K562 (cell line): ENCODE data around the gene RING1. TPM values are rescaled to one million over a fixed set of nuclear protein-coding genes. Genes with fewer than 3 reads are reported as not detected.

Experiments
- CSDE1 ChIP-seq, 2 experiments: fragments of 450-650 bp; IDR thresholded peaks; 2 replicates each; pipeline ENCODE4 v1.6.1; 2016; ENCODE audit warnings: mild to moderate bottlenecking in 1 of 2
- DACH1 ChIP-seq: fragments of 450-650 bp; IDR thresholded peaks from 2 replicates; pipeline ENCODE4 v1.6.1; 2018; ENCODE audit not compliant: partially characterized antibody
- GABPA ChIP-seq: fragments of 200-800 bp; sonication (Bioruptor generic); conservative IDR thresholded peaks from 2 replicates; pipeline ENCODE4 v1.6.1; 2016; ENCODE audit warnings: low read depth, missing genetic modification characterization, missing compliant biosample characterization
- IFI16 ChIP-seq: fragments of 250-450 bp; sonication (Bioruptor Pico); IDR thresholded peaks from 2 replicates; pipeline ENCODE4 v2.1.2; 2022; ENCODE audit warnings: mild to moderate bottlenecking, inconsistent platforms
- KDM5B ChIP-seq: fragments of 200-600 bp; sonication (generic); IDR thresholded peaks from 2 replicates; pipeline ENCODE4 v1.6.1; 2012; ENCODE audit warnings: low read depth, mild to moderate bottlenecking, moderate library complexity, low read length, control low read depth, inconsistent platforms; ENCODE audit not compliant: insufficient replicate concordance
- MCM5 ChIP-seq: fragments of 450-650 bp; IDR thresholded peaks from 2 replicates; pipeline ENCODE4 v1.6.1; 2016; ENCODE audit warnings: low read depth
- MEIS2 ChIP-seq: fragments of 450-650 bp; IDR thresholded peaks from 2 replicates; pipeline ENCODE4 v1.6.1; 2014; ENCODE audit warnings: mild to moderate bottlenecking; ENCODE audit not compliant: partially characterized antibody
- PKNOX1 ChIP-seq: fragments of 450-650 bp; IDR thresholded peaks from 2 replicates; pipeline ENCODE4 v1.6.1; 2016
- RFX7 ChIP-seq: fragments of 250-450 bp; sonication (Bioruptor Pico); IDR thresholded peaks from 2 replicates; pipeline ENCODE4 v1.5.1; 2021; ENCODE audit warnings: mild to moderate bottlenecking
- SAP30 ChIP-seq: fragments of 200-600 bp; sonication (generic); IDR thresholded peaks from 2 replicates; pipeline ENCODE4 v1.6.1; 2012; ENCODE audit warnings: borderline replicate concordance, low read depth, mild to moderate bottlenecking, moderate library complexity, low read length, control low read depth, inconsistent platforms; ENCODE audit not compliant: insufficient read depth, poor library complexity, severe bottlenecking
- SMAD2 ChIP-seq: fragments of 150-350 bp; IDR thresholded peaks from 2 replicates; pipeline ENCODE4 v1.6.1; 2014; ENCODE audit warnings: low read depth, mild to moderate bottlenecking, low read length
- SMARCA4 ChIP-seq: fragments of 450-650 bp; IDR thresholded peaks from 2 replicates; pipeline ENCODE4 v1.6.1; 2016
- SMARCB1 ChIP-seq: IDR thresholded peaks from 2 replicates; pipeline ENCODE4 v1.6.1; 2011; ENCODE audit warnings: improper control_type of control experiment, low read depth; ENCODE audit not compliant: insufficient read length
- SRSF1 ChIP-seq: fragments of 200-400 bp; formaldehyde crosslinking; IDR thresholded peaks from 2 replicates; pipeline ENCODE4 v1.6.1; 2017; ENCODE audit warnings: mild to moderate bottlenecking, low read depth, low read length, moderate library complexity
- ZNF124 ChIP-seq: sonication (generic); formaldehyde crosslinking; IDR thresholded peaks from 2 replicates; pipeline ENCODE4 v1.8.1; 2022; ENCODE audit warnings: missing genetic modification reagents
- ZNF586 ChIP-seq: fragments of 450-650 bp; formaldehyde crosslinking; conservative IDR thresholded peaks from 2 replicates; pipeline ENCODE4 v1.4.0; 2020; ENCODE audit warnings: mild to moderate bottlenecking, moderate library complexity
- ZNF764 ChIP-seq: fragments of 250-450 bp; sonication (Bioruptor Pico); IDR thresholded peaks from 2 replicates; pipeline ENCODE4 v1.4.0; 2020; ENCODE audit warnings: low read depth, mild to moderate bottlenecking, moderate library complexity
- polyA plus RNA-seq, 8 experiments: library from polyadenylated mRNA; depleted of rRNA in 4 of 8; stranded (reverse) in 5 of 8; unstranded in 3 of 8; fragments of >200 nt; fragmentation: Nextera tagmentation in 2 of 8; fragmentation: Illumina TruSeq in 1 of 8; extraction: Ambion mirVana in 2 of 8; extraction: Trizol in 1 of 8; gene quantifications; 2 replicates each; pipeline versions ENCODE4 v1.2.1 to v1.2.3, GENCODE V29; 2011 to 2014; ENCODE audit warnings: inconsistent platforms in 1 of 8, missing spikeins in 1 of 8
- total RNA-seq, 7 experiments: library from RNA; depleted of rRNA in 6 of 7; stranded (reverse); fragments of >200 nt in 6 of 7; fragmentation: Illumina TruSeq in 2 of 7; extraction: Trizol in 2 of 7; gene quantifications; 2 replicates each; pipeline versions ENCODE4 v1.2.1 to v1.2.3, GENCODE V29; 2011 to 2021; ENCODE audit warnings: low replicate concordance in 1 of 7
- TF ChIP-seq, protein P1 (sequence below), 2 experiments: IDR thresholded peaks in 1 of 2; conservative IDR thresholded peaks in 1 of 2; 2 replicates each; pipeline ENCODE4 v1.6.1; 2016; ENCODE audit warnings: low read depth in 2 of 2, mild to moderate bottlenecking in 1 of 2, missing compliant biosample characterization in 1 of 2, missing genetic modification characterization in 1 of 2, moderate library complexity in 1 of 2
- TF ChIP-seq, protein P2 (sequence below): fragments of 450-650 bp; IDR thresholded peaks from 2 replicates; pipeline ENCODE4 v1.6.1; 2017; ENCODE audit warnings: mild to moderate bottlenecking, moderate library complexity
- TF ChIP-seq, protein P3 (sequence below): IDR thresholded peaks from 2 replicates; pipeline ENCODE4 v1.6.1; 2011; ENCODE audit warnings: borderline replicate concordance, low read depth, mild to moderate bottlenecking, moderate library complexity, low read length; ENCODE audit not compliant: insufficient read depth, poor library complexity, severe bottlenecking

RING1 gene
- total and polyA plus RNA-seq, 9 of the 15 experiments (the other 6 are each of a cell fraction or from before 2014, with no cell fraction given): 4.2 to 59.1 (median 36.9) TPM

- TF ChIP-seq ZNF124 (CRISPR knock-in tag) (no peak), ZNF764 (no peak), KDM5B (peak; percentile 88), IFI16 (CRISPR knock-in tag) (no peak), SMARCA4 (no peak; the same call in 1 of the 2 replicates), MCM5 (no peak), DACH1 (no peak), PKNOX1 (peak; percentile 98), MEIS2 (peak; percentile 35), SAP30 (peak; percentile 53), SMARCB1 (peak; percentile 25), SMAD2 (no peak), CSDE1 (IDR thresholded peaks at IDR 0.05) (0 out of 4 replicates have a peak, but pooled peaks of 1 of the 2 experiments have one; percentile 28), SRSF1 (no peak), ZNF586 (CRISPR knock-in tag) (no peak), GABPA (tag) (peak; percentile 18), RFX7 (CRISPR knock-in tag) (no peak)
- TF ChIP-seq, protein P1, sequence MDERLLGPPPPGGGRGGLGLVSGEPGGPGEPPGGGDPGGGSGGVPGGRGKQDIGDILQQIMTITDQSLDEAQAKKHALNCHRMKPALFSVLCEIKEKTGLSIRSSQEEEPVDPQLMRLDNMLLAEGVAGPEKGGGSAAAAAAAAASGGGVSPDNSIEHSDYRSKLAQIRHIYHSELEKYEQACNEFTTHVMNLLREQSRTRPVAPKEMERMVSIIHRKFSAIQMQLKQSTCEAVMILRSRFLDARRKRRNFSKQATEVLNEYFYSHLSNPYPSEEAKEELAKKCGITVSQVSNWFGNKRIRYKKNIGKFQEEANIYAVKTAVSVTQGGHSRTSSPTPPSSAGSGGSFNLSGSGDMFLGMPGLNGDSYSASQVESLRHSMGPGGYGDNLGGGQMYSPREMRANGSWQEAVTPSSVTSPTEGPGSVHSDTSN (CRISPR knock-in tag; IDR thresholded peaks at IDR 0.05; ENCODE audit: low read depth): 0 out of 2 replicates have a peak, but pooled peaks have one; percentile 5
- TF ChIP-seq, protein P1 (tag; conservative IDR thresholded peaks at IDR 0.05; ENCODE audit: low read depth): peak; percentile 93
- TF ChIP-seq, protein P2, sequence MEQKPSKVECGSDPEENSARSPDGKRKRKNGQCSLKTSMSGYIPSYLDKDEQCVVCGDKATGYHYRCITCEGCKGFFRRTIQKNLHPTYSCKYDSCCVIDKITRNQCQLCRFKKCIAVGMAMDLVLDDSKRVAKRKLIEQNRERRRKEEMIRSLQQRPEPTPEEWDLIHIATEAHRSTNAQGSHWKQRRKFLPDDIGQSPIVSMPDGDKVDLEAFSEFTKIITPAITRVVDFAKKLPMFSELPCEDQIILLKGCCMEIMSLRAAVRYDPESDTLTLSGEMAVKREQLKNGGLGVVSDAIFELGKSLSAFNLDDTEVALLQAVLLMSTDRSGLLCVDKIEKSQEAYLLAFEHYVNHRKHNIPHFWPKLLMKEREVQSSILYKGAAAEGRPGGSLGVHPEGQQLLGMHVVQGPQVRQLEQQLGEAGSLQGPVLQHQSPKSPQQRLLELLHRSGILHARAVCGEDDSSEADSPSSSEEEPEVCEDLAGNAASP: peak; percentile 100
- TF ChIP-seq, protein P3, sequence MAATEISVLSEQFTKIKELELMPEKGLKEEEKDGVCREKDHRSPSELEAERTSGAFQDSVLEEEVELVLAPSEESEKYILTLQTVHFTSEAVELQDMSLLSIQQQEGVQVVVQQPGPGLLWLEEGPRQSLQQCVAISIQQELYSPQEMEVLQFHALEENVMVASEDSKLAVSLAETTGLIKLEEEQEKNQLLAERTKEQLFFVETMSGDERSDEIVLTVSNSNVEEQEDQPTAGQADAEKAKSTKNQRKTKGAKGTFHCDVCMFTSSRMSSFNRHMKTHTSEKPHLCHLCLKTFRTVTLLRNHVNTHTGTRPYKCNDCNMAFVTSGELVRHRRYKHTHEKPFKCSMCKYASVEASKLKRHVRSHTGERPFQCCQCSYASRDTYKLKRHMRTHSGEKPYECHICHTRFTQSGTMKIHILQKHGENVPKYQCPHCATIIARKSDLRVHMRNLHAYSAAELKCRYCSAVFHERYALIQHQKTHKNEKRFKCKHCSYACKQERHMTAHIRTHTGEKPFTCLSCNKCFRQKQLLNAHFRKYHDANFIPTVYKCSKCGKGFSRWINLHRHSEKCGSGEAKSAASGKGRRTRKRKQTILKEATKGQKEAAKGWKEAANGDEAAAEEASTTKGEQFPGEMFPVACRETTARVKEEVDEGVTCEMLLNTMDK: peak; percentile 21
These were observed 40.8 kb downstream of the RING1 start (continued) for GRCh38 chr6:33248932-33249731.
